Caco-2 (cell line): ENCODE measurements around the gene SKIL. TPM values are rescaled to one million over a fixed set of nuclear protein-coding genes. Genes with fewer than 3 reads are reported as not detected.

Experiments used
- BruUV-seq: library from RNA; stranded (reverse); fragments of 400-500 nt; replicated peaks from 2 replicates; lab custom pipeline; 2021; lab: Mats Ljungman, UMichigan
- CTCF ChIA-PET: fragments of 300-600 bp; sonication (Branson Sonifier 250); formaldehyde crosslinking; loops from one replicate; lab custom pipeline; 2022; ENCODE audit warnings: antibody characterized with exemption; lab: Charles Lee
- POLR2A ChIA-PET: fragments of 300-600 bp; sonication (Branson Sonifier 250); formaldehyde crosslinking; loops from one replicate; lab custom pipeline; 2022; ENCODE audit warnings: antibody characterized with exemption; lab: Charles Lee
- DNase-seq, 2 experiments: peaks; one replicate each; pipeline versions ENCODE4 v3.0.0 to v3.0.0-alpha.2; 2020 to 2022
- H3K27me3 ChIP-seq: replicated peaks from 2 replicates; pipeline ENCODE4 v1.6.0; 2011; ENCODE audit warnings: low read length; ENCODE audit not compliant: control insufficient read depth, insufficient read depth
- H3K36me3 ChIP-seq: 2 replicates; pipeline ENCODE4 v1.5.1; 2011; ENCODE audit warnings: low read length; ENCODE audit not compliant: control insufficient read depth, insufficient read depth
- H3K4me1 ChIP-seq: fragments of 250-450 bp; sonication (Bioruptor Pico); 2 replicates; pipeline ENCODE4 v1.5.1; 2020; ENCODE audit warnings: mild to moderate bottlenecking
- H3K4me3 ChIP-seq: 2 replicates; pipeline ENCODE4 v1.5.1; 2011; ENCODE audit warnings: low read depth, mild to moderate bottlenecking, control low read depth, low read length
- H3K9me3 ChIP-seq: fragments of 250-450 bp; sonication (Bioruptor Pico); 2 replicates; pipeline ENCODE4 v1.5.1; 2020; ENCODE audit warnings: mild to moderate bottlenecking, moderate library complexity
- H3K27ac Mint-ChIP-seq: one replicate; pipeline ENCODE4 v1.8.0; 2022; ENCODE audit warnings: mixed read lengths; ENCODE audit not compliant: unreplicated experiment
- H3K27me3 Mint-ChIP-seq: one replicate; pipeline ENCODE4 v1.8.0; 2022; ENCODE audit warnings: mixed read lengths; ENCODE audit not compliant: insufficient read depth, unreplicated experiment
- H3K36me3 Mint-ChIP-seq: one replicate; pipeline ENCODE4 v1.8.0; 2022; ENCODE audit warnings: mild to moderate bottlenecking, mixed read lengths; ENCODE audit not compliant: insufficient read depth, unreplicated experiment
- H3K4me1 Mint-ChIP-seq: one replicate; pipeline ENCODE4 v1.8.0; 2022; ENCODE audit warnings: low read depth, mixed read lengths; ENCODE audit not compliant: unreplicated experiment
- H3K4me3 Mint-ChIP-seq: one replicate; pipeline ENCODE4 v1.8.0; 2022; ENCODE audit warnings: mild to moderate bottlenecking, moderate library complexity, mixed read lengths; ENCODE audit not compliant: unreplicated experiment
- H3K9me3 Mint-ChIP-seq: one replicate; pipeline ENCODE4 v1.8.0; 2022; ENCODE audit warnings: mixed read lengths; ENCODE audit not compliant: unreplicated experiment
- intact Hi-C: fragments of 100-400 bp; cut with micrococcal nuclease; formaldehyde crosslinking; loops from one replicate; pipeline ENCODE4 v1.10.0; 2022; ENCODE audit not compliant: unreplicated experiment
- total RNA-seq: library from RNA; stranded (reverse); gene quantifications from 2 replicates; pipeline ENCODE4 v1.2.3, GENCODE V29; 2022
- TF ChIP-seq, protein P1 (sequence below), 2 experiments: fragments of 200-600 bp in 1 of 2; IDR thresholded peaks; 1 replicate in 1 of 2; 2 replicates in 1 of 2; pipeline versions ENCODE4 v1.5.1 to v1.8.0; 2011 to 2022; ENCODE audit warnings: antibody characterized with exemption in 1 of 2, control low read depth in 1 of 2, inconsistent platforms in 1 of 2, low read depth in 1 of 2, low read length in 1 of 2, mild to moderate bottlenecking in 1 of 2, moderate library complexity in 1 of 2; ENCODE audit not compliant: insufficient read depth in 1 of 2, severe bottlenecking in 1 of 2, unreplicated experiment in 1 of 2

The SKIL gene
- total RNA-seq, 1 experiment from 2014 or later = 19.6 TPM

- H3K4me1 ChIP-seq = no peaks in the 10 kb centered on the region
- ChIA-PET POLR2A (no interaction called here), CTCF (interaction anchor here (1.5 kb wide), 1 partner anchor 392 kb away, joined by 4 read pairs; no protein-coding TSS in a partner anchor)
- peaks cover 3% of the 10 kb centered on the region for H3K27me3 Mint-ChIP-seq
- H3K27me3 ChIP-seq = 0 out of 2 replicates have a peak, but pooled peaks cover 2% of the 10 kb centered on the region
- H3K36me3 ChIP-seq = no peaks in the 10 kb centered on the region
- no peak for DNase-seq
- no peak overlapping the region for H3K27ac Mint-ChIP-seq
- no peaks in the 10 kb centered on the region for H3K9me3 ChIP-seq
- intact Hi-C loops = no loop called here
- peak overlapping the region; percentile 4 for H3K4me3 Mint-ChIP-seq
- no peak overlapping the region for H3K4me3 ChIP-seq
- no peaks in the 10 kb centered on the region for H3K36me3 Mint-ChIP-seq
- BruUV-seq = no TSS peak
- H3K9me3 Mint-ChIP-seq = no peaks in the 10 kb centered on the region
- H3K4me1 Mint-ChIP-seq = no peaks in the 10 kb centered on the region
- TF ChIP-seq, protein P1, sequence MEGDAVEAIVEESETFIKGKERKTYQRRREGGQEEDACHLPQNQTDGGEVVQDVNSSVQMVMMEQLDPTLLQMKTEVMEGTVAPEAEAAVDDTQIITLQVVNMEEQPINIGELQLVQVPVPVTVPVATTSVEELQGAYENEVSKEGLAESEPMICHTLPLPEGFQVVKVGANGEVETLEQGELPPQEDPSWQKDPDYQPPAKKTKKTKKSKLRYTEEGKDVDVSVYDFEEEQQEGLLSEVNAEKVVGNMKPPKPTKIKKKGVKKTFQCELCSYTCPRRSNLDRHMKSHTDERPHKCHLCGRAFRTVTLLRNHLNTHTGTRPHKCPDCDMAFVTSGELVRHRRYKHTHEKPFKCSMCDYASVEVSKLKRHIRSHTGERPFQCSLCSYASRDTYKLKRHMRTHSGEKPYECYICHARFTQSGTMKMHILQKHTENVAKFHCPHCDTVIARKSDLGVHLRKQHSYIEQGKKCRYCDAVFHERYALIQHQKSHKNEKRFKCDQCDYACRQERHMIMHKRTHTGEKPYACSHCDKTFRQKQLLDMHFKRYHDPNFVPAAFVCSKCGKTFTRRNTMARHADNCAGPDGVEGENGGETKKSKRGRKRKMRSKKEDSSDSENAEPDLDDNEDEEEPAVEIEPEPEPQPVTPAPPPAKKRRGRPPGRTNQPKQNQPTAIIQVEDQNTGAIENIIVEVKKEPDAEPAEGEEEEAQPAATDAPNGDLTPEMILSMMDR (IDR thresholded peaks at IDR 0.05; ENCODE audit: insufficient read depth in 1 of 2, low read depth in 1 of 2, low read length in 1 of 2, severe bottlenecking in 1 of 2, unreplicated experiment in 1 of 2) = no peak
These were observed 59.6 kb downstream of the SKIL start for GRCh38 chr3:170417090-170417489.

GRCh38 chr3:170418422-170419398 lies 61.2 kb downstream of the SKIL start, which contains the start of gene CLDN11:
Gene CLDN11, plus strand, starts transcription at chr3:170418868. Its CDS starts 199 bp downstream, at chr3:170419067.
- intact Hi-C loops = no loop called here
- Mint-ChIP-seq H3K4me3 (peak within 1 kb of the TSS; percentile 91), H3K36me3 (no peaks in the 10 kb centered on the region), H3K27me3 (peaks cover 3% of the 10 kb centered on the region), H3K27ac (no peak within 1 kb of the TSS), H3K4me1 (no peaks in the 10 kb centered on the region), H3K9me3 (no peaks in the 10 kb centered on the region)
- Histone ChIP-seq H3K27me3 (0 out of 2 replicates have a peak, but pooled peaks cover 2% of the 10 kb centered on the region), H3K4me3 (peak within 1 kb of the TSS; percentile 36), H3K36me3 (no peaks in the 10 kb centered on the region), H3K4me1 (no peaks in the 10 kb centered on the region), H3K9me3 (no peaks in the 10 kb centered on the region)
- POLR2A ChIA-PET = no interaction called here
- CTCF ChIA-PET = interaction anchor here (0.6 to 1.5 kb wide), 6 partner anchors 13 to 393 kb away, joined by 3 to 7 read pairs (median 4); no protein-coding TSS in a partner anchor
- TF ChIP-seq, protein P1 (IDR thresholded peaks at IDR 0.05; ENCODE audit: insufficient read depth in 1 of 2, low read depth in 1 of 2, low read length in 1 of 2, severe bottlenecking in 1 of 2, unreplicated experiment in 1 of 2) = no peak
- no TSS peak for BruUV-seq
- peak in 1 of 2 experiments; percentile 44 for DNase-seq

DNA sequence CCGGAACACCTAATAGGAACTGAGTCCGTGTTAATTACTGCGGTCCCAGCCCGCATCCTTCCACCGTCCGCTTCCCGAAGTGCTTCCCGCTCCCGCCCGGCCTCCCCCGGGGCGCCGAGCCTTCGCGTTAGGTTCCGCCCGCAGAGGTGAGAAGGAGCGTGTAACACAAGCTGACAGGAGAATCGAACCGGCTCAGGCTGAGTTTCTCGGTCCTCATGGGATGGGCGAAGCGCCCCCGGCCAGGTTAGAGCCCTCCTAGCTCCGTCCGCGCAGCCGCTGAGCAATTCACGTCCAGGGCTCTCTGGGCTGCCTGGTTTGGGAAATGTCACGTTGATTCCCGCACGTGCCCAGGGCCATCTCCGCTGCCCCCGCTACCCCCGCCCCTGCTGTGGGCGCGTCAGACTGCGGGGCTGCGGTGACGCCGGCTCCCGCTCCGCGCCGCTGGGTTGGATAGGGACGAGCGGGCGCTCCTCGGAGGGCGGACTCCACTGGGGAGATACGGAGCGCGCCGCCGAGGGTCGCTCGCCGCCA lies 62.1 kb downstream of the SKIL start:
- no TSS peak for BruUV-seq
- Histone ChIP-seq H3K27me3 (0 out of 2 replicates have a peak, but pooled peaks cover 2% of the 10 kb centered on the region), H3K36me3 (no peaks in the 10 kb centered on the region), H3K4me3 (no peak overlapping the region), H3K4me1 (no peaks in the 10 kb centered on the region), H3K9me3 (no peaks in the 10 kb centered on the region)
- Mint-ChIP-seq H3K4me3 (no peak overlapping the region), H3K9me3 (no peaks in the 10 kb centered on the region), H3K27me3 (peaks cover 3% of the 10 kb centered on the region), H3K4me1 (no peaks in the 10 kb centered on the region), H3K36me3 (no peaks in the 10 kb centered on the region), H3K27ac (no peak overlapping the region)
- POLR2A ChIA-PET = no interaction called here
- TF ChIP-seq, protein P1 (IDR thresholded peaks at IDR 0.05; ENCODE audit: insufficient read depth in 1 of 2, low read depth in 1 of 2, low read length in 1 of 2, severe bottlenecking in 1 of 2, unreplicated experiment in 1 of 2) = no peak
- intact Hi-C loops = no loop called here
- CTCF ChIA-PET = interaction anchor here (0.9 kb wide), 1 partner anchor 12 kb away, joined by 4 read pairs; no protein-coding TSS in a partner anchor
- DNase-seq = no peak
